ENCODE measurements around the gene SMARCC2.
"Not testable (repeated sequence)": the region's sequence is repeated elsewhere in the genome, so short reads cannot be mapped to it uniquely, and the experiment has no call there.

SMARCC2 gene

GRCh38 chr12:56117778-56118687 is 71.2 kb downstream of the SMARCC2 start, which contains the start of gene ZC3H10 (continued):
- TF ChIP-seq, protein P1, sequence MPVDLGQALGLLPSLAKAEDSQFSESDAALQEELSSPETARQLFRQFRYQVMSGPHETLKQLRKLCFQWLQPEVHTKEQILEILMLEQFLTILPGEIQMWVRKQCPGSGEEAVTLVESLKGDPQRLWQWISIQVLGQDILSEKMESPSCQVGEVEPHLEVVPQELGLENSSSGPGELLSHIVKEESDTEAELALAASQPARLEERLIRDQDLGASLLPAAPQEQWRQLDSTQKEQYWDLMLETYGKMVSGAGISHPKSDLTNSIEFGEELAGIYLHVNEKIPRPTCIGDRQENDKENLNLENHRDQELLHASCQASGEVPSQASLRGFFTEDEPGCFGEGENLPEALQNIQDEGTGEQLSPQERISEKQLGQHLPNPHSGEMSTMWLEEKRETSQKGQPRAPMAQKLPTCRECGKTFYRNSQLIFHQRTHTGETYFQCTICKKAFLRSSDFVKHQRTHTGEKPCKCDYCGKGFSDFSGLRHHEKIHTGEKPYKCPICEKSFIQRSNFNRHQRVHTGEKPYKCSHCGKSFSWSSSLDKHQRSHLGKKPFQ (tag by site-specific recombination; IDR thresholded peaks at IDR 0.05) = 0 out of 2 replicates have a peak, but pooled peaks have one; percentile 32
- TF ChIP-seq ZNF510 (tag by site-specific recombination; IDR thresholded peaks at IDR 0.05; ENCODE audit: insufficient replicate concordance) (no peak), ZNF747 (tag by site-specific recombination; IDR thresholded peaks at IDR 0.05) (no peak), AEBP2 (tag by site-specific recombination; IDR thresholded peaks at IDR 0.05; ENCODE audit: borderline replicate concordance) (0 out of 2 replicates have a peak, but pooled peaks have one; percentile 7), ZNF324 (tag by site-specific recombination; IDR thresholded peaks at IDR 0.05) (peak; percentile 93), ZNF701 (tag by site-specific recombination; IDR thresholded peaks at IDR 0.05) (no peak)
- TF ChIP-seq, protein P2, sequence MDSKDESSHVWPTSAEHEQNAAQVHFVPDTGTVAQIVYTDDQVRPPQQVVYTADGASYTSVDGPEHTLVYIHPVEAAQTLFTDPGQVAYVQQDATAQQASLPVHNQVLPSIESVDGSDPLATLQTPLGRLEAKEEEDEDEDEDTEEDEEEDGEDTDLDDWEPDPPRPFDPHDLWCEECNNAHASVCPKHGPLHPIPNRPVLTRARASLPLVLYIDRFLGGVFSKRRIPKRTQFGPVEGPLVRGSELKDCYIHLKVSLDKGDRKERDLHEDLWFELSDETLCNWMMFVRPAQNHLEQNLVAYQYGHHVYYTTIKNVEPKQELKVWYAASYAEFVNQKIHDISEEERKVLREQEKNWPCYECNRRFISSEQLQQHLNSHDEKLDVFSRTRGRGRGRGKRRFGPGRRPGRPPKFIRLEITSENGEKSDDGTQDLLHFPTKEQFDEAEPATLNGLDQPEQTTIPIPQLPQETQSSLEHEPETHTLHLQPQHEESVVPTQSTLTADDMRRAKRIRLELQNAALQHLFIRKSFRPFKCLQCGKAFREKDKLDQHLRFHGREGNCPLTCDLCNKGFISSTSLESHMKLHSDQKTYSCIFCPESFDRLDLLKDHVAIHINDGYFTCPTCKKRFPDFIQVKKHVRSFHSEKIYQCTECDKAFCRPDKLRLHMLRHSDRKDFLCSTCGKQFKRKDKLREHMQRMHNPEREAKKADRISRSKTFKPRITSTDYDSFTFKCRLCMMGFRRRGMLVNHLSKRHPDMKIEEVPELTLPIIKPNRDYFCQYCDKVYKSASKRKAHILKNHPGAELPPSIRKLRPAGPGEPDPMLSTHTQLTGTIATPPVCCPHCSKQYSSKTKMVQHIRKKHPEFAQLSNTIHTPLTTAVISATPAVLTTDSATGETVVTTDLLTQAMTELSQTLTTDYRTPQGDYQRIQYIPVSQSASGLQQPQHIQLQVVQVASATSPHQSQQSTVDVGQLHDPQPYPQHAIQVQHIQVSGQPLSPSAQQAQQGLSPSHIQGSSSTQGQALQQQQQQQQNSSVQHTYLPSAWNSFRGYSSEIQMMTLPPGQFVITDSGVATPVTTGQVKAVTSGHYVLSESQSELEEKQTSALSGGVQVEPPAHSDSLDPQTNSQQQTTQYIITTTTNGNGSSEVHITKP (tag by site-specific recombination; IDR thresholded peaks at IDR 0.05) = peak; percentile 95

- H3K4me1 ChIP-seq (ENCODE audit: control insufficient read depth, insufficient read depth, low read length); H3K9me3 ChIP-seq (ENCODE audit: control insufficient read depth, insufficient read depth, low read depth, low read length): not testable (repeated sequence)
- peak; percentile 67; the same call in 1 of the 2 replicates for TF ChIP-seq SCRT2 (tag by site-specific recombination; IDR thresholded peaks at IDR 0.05)
- peaks cover 3 to 58% of the 10 kb centered on the region in 2 experiments; a peak in 2 of 3 replicates for H3K36me3 ChIP-seq (ENCODE audit: control insufficient read depth in 2 of 2, insufficient read depth in 1 of 2, low read length in 2 of 2)
- CTCF ChIA-PET = interaction anchor here (0.6 to 5.0 kb wide), 12 partner anchors 8 to 597 kb away, joined by 3 to 86 read pairs (median 4); partner anchors contain the start of genes ERBB3, ESYT1, PA2G4 and SMARCC2
- H3K4me3 ChIP-seq (ENCODE audit: low read depth, low read length) = peak overlapping the region; percentile 69
- POLR2A ChIA-PET = interaction anchor here (0.6 to 6.1 kb wide), 22 partner anchors 9 to 378 kb away, joined by 3 to 165 read pairs (median 8); partner anchors contain the start of genes ANKRD52, CNPY2, ESYT1 and MYL6
- peak overlapping the region; percentile 99 for H3K27ac ChIP-seq (ENCODE audit: extremely low read depth, low read depth, low read length)
Observed at GRCh38 chr12:56117082-56117706, 72.1 kb downstream of the SMARCC2 start.

DNA sequence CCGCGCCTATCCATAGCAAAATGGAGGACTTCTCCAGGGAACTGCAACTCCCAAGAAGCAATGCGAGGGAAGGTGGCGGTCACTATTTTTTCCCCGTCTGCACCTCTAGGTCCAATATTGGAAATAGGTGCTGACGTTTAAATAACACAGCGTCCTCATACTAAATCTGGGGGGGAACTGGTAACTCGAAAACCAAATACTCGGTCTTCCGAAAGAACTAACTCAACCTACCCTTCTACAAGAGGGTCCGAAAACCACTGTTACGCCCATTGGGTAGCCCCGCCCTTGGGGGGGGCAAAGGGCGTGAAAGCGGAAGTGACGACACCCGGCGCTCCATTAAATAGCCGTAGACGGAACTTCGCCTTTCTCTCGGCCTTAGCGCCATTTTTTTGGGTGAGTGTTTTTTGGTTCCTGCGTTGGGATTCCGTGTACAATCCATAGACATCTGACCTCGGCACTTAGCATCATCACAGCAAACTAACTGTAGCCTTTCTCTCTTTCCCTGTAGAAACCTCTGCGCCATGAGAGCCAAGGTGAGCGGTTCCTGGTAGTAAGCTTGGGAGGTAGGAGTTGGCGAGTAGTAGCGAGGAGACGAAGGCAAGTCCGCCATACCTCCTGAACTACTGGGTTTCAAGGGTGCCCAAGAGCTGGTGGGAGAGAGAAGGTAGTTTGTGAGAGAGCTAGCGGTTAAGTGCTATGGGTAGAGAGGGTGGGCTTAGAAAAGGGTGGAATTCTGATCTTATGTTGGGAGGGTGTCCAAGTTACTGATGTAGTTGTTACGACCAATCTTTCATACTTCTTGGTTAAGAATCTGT is 72.8 kb downstream of the SMARCC2 start, which contains the start of gene RPL41:
Gene RPL41, plus strand, starts transcription at position 367 of the 815 bp plus-strand sequence.
- H3K9me3 ChIP-seq (ENCODE audit: control insufficient read depth, insufficient read depth, low read depth, low read length) = no peaks in the 10 kb centered on the region
- CTCF ChIA-PET = interaction anchor here (0.6 to 5.0 kb wide), 11 partner anchors 9 to 598 kb away, joined by 3 to 86 read pairs (median 4); partner anchors contain the start of genes ESYT1, PA2G4 and SMARCC2
- H3K4me3 ChIP-seq (ENCODE audit: low read depth, low read length) = peak within 1 kb of the TSS; percentile 69
- peaks cover 9 to 58% of the 10 kb centered on the region in 2 experiments; a peak in 2 of 3 replicates for H3K36me3 ChIP-seq (ENCODE audit: control insufficient read depth in 2 of 2, insufficient read depth in 1 of 2, low read length in 2 of 2)
- peak within 1 kb of the TSS; percentile 99 for H3K27ac ChIP-seq (ENCODE audit: extremely low read depth, low read depth, low read length)
- POLR2A ChIA-PET = interaction anchor here (0.6 to 6.1 kb wide), 16 partner anchors 9 to 378 kb away, joined by 3 to 165 read pairs (median 12); partner anchors contain the start of genes CNPY2, ERBB3, ESYT1 and PA2G4
- peaks cover 5% of the 10 kb centered on the region for H3K4me1 ChIP-seq (ENCODE audit: control insufficient read depth, insufficient read depth, low read length)
- TF ChIP-seq ZNF624 (tag by site-specific recombination; IDR thresholded peaks at IDR 0.05) = no peak
- TF ChIP-seq ZNF433 (tag by site-specific recombination; IDR thresholded peaks at IDR 0.05; ENCODE audit: low read depth) = no peak
- TF ChIP-seq ZNF791 (tag by site-specific recombination; IDR thresholded peaks at IDR 0.05) = no peak
- no peak for TF ChIP-seq ZNF280C (tag by site-specific recombination; IDR thresholded peaks at IDR 0.05)
- TF ChIP-seq ZNF202 (tag by site-specific recombination; IDR thresholded peaks at IDR 0.05; ENCODE audit: borderline replicate concordance) = no peak
- no peak; the same call in 1 of the 2 replicates for TF ChIP-seq TSHZ1 (tag by site-specific recombination; IDR thresholded peaks at IDR 0.05; ENCODE audit: borderline replicate concordance)

Data from HEK293 (cell line).